Vagina (tissue), 2 donors: Measurements from ENCODE around the gene TIMP2.

ENCODE experiments used
- POLR2A ChIP-seq, 2 donors: fragments of 450-650 bp; IDR thresholded peaks; one replicate each; pipeline ENCODE4 v1.6.1; 2017; ENCODE audit warnings: antibody characterized with exemption in 2 of 2, mild to moderate bottlenecking in 2 of 2, moderate library complexity in 2 of 2
- TF ChIP-seq, protein P1 (sequence below), 3 experiments: fragments of 450-650 bp in 2 of 3; fragments of 200-600 bp in 1 of 3; sonication (generic) in 1 of 3; IDR thresholded peaks; one replicate each; pipeline ENCODE4 v1.5.1; 2017 to 2019; ENCODE audit warnings: antibody characterized with exemption in 3 of 3, mild to moderate bottlenecking in 2 of 3, moderate library complexity in 2 of 3

GRCh38 chr17:78896091-78896833, 28.9 kb downstream of the TIMP2 start:
- TF ChIP-seq, protein P1, sequence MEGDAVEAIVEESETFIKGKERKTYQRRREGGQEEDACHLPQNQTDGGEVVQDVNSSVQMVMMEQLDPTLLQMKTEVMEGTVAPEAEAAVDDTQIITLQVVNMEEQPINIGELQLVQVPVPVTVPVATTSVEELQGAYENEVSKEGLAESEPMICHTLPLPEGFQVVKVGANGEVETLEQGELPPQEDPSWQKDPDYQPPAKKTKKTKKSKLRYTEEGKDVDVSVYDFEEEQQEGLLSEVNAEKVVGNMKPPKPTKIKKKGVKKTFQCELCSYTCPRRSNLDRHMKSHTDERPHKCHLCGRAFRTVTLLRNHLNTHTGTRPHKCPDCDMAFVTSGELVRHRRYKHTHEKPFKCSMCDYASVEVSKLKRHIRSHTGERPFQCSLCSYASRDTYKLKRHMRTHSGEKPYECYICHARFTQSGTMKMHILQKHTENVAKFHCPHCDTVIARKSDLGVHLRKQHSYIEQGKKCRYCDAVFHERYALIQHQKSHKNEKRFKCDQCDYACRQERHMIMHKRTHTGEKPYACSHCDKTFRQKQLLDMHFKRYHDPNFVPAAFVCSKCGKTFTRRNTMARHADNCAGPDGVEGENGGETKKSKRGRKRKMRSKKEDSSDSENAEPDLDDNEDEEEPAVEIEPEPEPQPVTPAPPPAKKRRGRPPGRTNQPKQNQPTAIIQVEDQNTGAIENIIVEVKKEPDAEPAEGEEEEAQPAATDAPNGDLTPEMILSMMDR (IDR thresholded peaks at IDR 0.05) = no peak
- no peak for TF ChIP-seq POLR2A (IDR thresholded peaks at IDR 0.05)
